Stomach (tissue), 4 donors: Measurements from ENCODE around the gene TGFB1I1.

Source experiments
- CTCF ChIP-seq, 7 experiments: fragments of 450-650 bp in 4 of 7; fragments of 200-600 bp in 3 of 7; sonication (generic) in 3 of 7; IDR thresholded peaks; one replicate each; pipeline ENCODE4 v1.5.1; 2016 to 2019; ENCODE audit warnings: antibody characterized with exemption in 7 of 7, control low read depth in 2 of 7, mild to moderate bottlenecking in 1 of 7
- POLR2A ChIP-seq, 4 donors: fragments of 450-650 bp; IDR thresholded peaks; one replicate each; pipeline ENCODE4 v1.6.1; 2016; ENCODE audit warnings: antibody characterized with exemption in 4 of 4, control low read depth in 2 of 4, mild to moderate bottlenecking in 1 of 4, moderate library complexity in 1 of 4

GRCh38 chr16:31521368-31521767 is 49.4 kb downstream of the TGFB1I1 start:
- TF ChIP-seq CTCF (IDR thresholded peaks at IDR 0.05) (no peak), POLR2A (IDR thresholded peaks at IDR 0.05) (no peak)
